ENCODE data around the gene PRR14. TPM values are rescaled to one million over a fixed set of nuclear protein-coding genes. Genes with fewer than 3 reads are reported as not detected.
A peak's percentile ranks its signal among the peaks of the same experiment; 100 is the strongest.

The PRR14 gene
- total RNA-seq, 1 donor from 2014 or later = 45.3 TPM

- no peaks in the 10 kb centered on the region for H3K9me3 Mint-ChIP-seq (ENCODE audit: unreplicated experiment)
- peak; percentile 73 for DNase-seq (ENCODE audit: low spot score)
- H3K27ac Mint-ChIP-seq (ENCODE audit: unreplicated experiment) = peak overlapping the region; percentile 74
- H3K27me3 Mint-ChIP-seq (ENCODE audit: unreplicated experiment) = peaks cover 11% of the 10 kb centered on the region
- peak; percentile 69 for TF ChIP-seq CTCF (IDR thresholded peaks at IDR 0.05; ENCODE audit: unreplicated experiment)
- peaks cover 18% of the 10 kb centered on the region for H3K36me3 Mint-ChIP-seq (ENCODE audit: low read depth, unreplicated experiment)
- peak overlapping the region; percentile 96 for H3K4me3 Mint-ChIP-seq (ENCODE audit: unreplicated experiment)
- H3K4me1 Mint-ChIP-seq (ENCODE audit: unreplicated experiment) = peaks cover 19% of the 10 kb centered on the region
Measured at GRCh38 chr16:30651124-30652004, 604 bp downstream of the PRR14 start.

GRCh38 chr16:30652005-30652296 lies 1.2 kb downstream of the PRR14 start:
- Mint-ChIP-seq H3K27me3 (ENCODE audit: unreplicated experiment) (peaks cover 11% of the 10 kb centered on the region), H3K4me3 (ENCODE audit: unreplicated experiment) (peak overlapping the region; percentile 92), H3K9me3 (ENCODE audit: unreplicated experiment) (no peaks in the 10 kb centered on the region), H3K4me1 (ENCODE audit: unreplicated experiment) (peaks cover 19% of the 10 kb centered on the region), H3K27ac (ENCODE audit: unreplicated experiment) (no peak overlapping the region), H3K36me3 (ENCODE audit: low read depth, unreplicated experiment) (peaks cover 19% of the 10 kb centered on the region)
- no peak for TF ChIP-seq CTCF (IDR thresholded peaks at IDR 0.05; ENCODE audit: unreplicated experiment)
- no peak for DNase-seq (ENCODE audit: low spot score)

- peaks cover 24% of the 10 kb centered on the region for H3K4me1 Mint-ChIP-seq (ENCODE audit: unreplicated experiment)
- peaks cover 19% of the 10 kb centered on the region for H3K36me3 Mint-ChIP-seq (ENCODE audit: low read depth, unreplicated experiment)
- DNase-seq (ENCODE audit: low spot score) = no peak
- H3K27ac Mint-ChIP-seq (ENCODE audit: unreplicated experiment) = no peak overlapping the region
- no peaks in the 10 kb centered on the region for H3K9me3 Mint-ChIP-seq (ENCODE audit: unreplicated experiment)
- H3K4me3 Mint-ChIP-seq (ENCODE audit: unreplicated experiment) = peak overlapping the region; percentile 92
- peaks cover 17% of the 10 kb centered on the region for H3K27me3 Mint-ChIP-seq (ENCODE audit: unreplicated experiment)
- TF ChIP-seq CTCF (IDR thresholded peaks at IDR 0.05; ENCODE audit: unreplicated experiment) = no peak
Measured at GRCh38 chr16:30652718-30653117, 2.0 kb downstream of the PRR14 start.

GRCh38 chr16:30654856-30655255 lies 4.1 kb downstream of the PRR14 start:
- H3K36me3 Mint-ChIP-seq (ENCODE audit: low read depth, unreplicated experiment) = peaks cover 19% of the 10 kb centered on the region
- H3K9me3 Mint-ChIP-seq (ENCODE audit: unreplicated experiment) = no peaks in the 10 kb centered on the region
- peaks cover 27% of the 10 kb centered on the region for H3K4me1 Mint-ChIP-seq (ENCODE audit: unreplicated experiment)
- no peak overlapping the region for H3K4me3 Mint-ChIP-seq (ENCODE audit: unreplicated experiment)
- no peak for TF ChIP-seq CTCF (IDR thresholded peaks at IDR 0.05; ENCODE audit: unreplicated experiment)
- no peak for DNase-seq (ENCODE audit: low spot score)
- peaks cover 22% of the 10 kb centered on the region for H3K27me3 Mint-ChIP-seq (ENCODE audit: unreplicated experiment)
- no peak overlapping the region for H3K27ac Mint-ChIP-seq (ENCODE audit: unreplicated experiment)

GRCh38 chr16:30655815-30656347 lies 5.1 kb downstream of the PRR14 start:
- peaks cover 26% of the 10 kb centered on the region for H3K4me1 Mint-ChIP-seq (ENCODE audit: unreplicated experiment)
- DNase-seq (ENCODE audit: low spot score) = no peak
- H3K27me3 Mint-ChIP-seq (ENCODE audit: unreplicated experiment) = peaks cover 24% of the 10 kb centered on the region
- no peak overlapping the region for H3K4me3 Mint-ChIP-seq (ENCODE audit: unreplicated experiment)
- no peak overlapping the region for H3K27ac Mint-ChIP-seq (ENCODE audit: unreplicated experiment)
- TF ChIP-seq CTCF (IDR thresholded peaks at IDR 0.05; ENCODE audit: unreplicated experiment) = no peak
- peaks cover 24% of the 10 kb centered on the region for H3K36me3 Mint-ChIP-seq (ENCODE audit: low read depth, unreplicated experiment)
- no peaks in the 10 kb centered on the region for H3K9me3 Mint-ChIP-seq (ENCODE audit: unreplicated experiment)
